ENCODE measurements around the gene FUCA1.

GRCh38 chr1:23836037-23836436, 32.1 kb downstream of the FUCA1 start:
- TF ChIP-seq L3MBTL2 (conservative IDR thresholded peaks at IDR 0.05) (no peak), SUZ12 (IDR thresholded peaks at IDR 0.05) (no peak), NFRKB (IDR thresholded peaks at IDR 0.05) (no peak), SP1 (IDR thresholded peaks at IDR 0.05) (no peak), BHLHE40 (IDR thresholded peaks at IDR 0.05; ENCODE audit: borderline replicate concordance) (no peak), FOXA1 (IDR thresholded peaks at IDR 0.05) (no peak)
